GM10847 (cell line): Measurements from ENCODE around the gene NECAB3.

ENCODE experiments used
- POLR2A ChIP-seq: IDR thresholded peaks from 2 replicates; pipeline ENCODE4 v1.6.1; 2011; ENCODE audit not compliant: insufficient read length; ENCODE audit errors: extremely low read depth

Gene NECAB3

GRCh38 chr20:33684533-33685327 lies 10.5 kb upstream of the NECAB3 start:
- no peak for TF ChIP-seq POLR2A

GRCh38 chr20:33681728-33682353 lies 7.6 kb upstream of the NECAB3 start:
- no peak for TF ChIP-seq POLR2A

GRCh38 chr20:33681288-33681687 lies 7.1 kb upstream of the NECAB3 start:
- TF ChIP-seq POLR2A = no peak

GRCh38 chr20:33680686-33681085 lies 6.5 kb upstream of the NECAB3 start:
- no peak for TF ChIP-seq POLR2A

- TF ChIP-seq POLR2A = no peak
These were observed 5.7 kb upstream of the NECAB3 start for GRCh38 chr20:33679758-33680485.

GRCh38 chr20:33677991-33678702 lies 3.9 kb upstream of the NECAB3 start:
- TF ChIP-seq POLR2A = no peak

- TF ChIP-seq POLR2A = no peak
These were observed 2.7 kb upstream of the NECAB3 start for GRCh38 chr20:33676652-33677645.

- no peak for TF ChIP-seq POLR2A
These were observed 1.9 kb upstream of the NECAB3 start for GRCh38 chr20:33676121-33676520.

GRCh38 chr20:33675136-33675959 lies 1.1 kb upstream of the NECAB3 start:
- TF ChIP-seq POLR2A = no peak

- TF ChIP-seq POLR2A = no peak
These were observed 576 bp downstream of the NECAB3 start for GRCh38 chr20:33673410-33674293.

GRCh38 chr20:33673114-33673409 lies 1.2 kb downstream of the NECAB3 start:
- TF ChIP-seq POLR2A = no peak

- no peak for TF ChIP-seq POLR2A
These were observed 1.7 kb downstream of the NECAB3 start for GRCh38 chr20:33672426-33673113.
